DMS53 (cell line): ENCODE measurements around the gene PRKCD.

Experiments
- DNase-seq: peaks from one replicate; lab custom pipeline; 2025; lab: John Stamatoyannopoulos, UW

The PRKCD gene

DNA sequence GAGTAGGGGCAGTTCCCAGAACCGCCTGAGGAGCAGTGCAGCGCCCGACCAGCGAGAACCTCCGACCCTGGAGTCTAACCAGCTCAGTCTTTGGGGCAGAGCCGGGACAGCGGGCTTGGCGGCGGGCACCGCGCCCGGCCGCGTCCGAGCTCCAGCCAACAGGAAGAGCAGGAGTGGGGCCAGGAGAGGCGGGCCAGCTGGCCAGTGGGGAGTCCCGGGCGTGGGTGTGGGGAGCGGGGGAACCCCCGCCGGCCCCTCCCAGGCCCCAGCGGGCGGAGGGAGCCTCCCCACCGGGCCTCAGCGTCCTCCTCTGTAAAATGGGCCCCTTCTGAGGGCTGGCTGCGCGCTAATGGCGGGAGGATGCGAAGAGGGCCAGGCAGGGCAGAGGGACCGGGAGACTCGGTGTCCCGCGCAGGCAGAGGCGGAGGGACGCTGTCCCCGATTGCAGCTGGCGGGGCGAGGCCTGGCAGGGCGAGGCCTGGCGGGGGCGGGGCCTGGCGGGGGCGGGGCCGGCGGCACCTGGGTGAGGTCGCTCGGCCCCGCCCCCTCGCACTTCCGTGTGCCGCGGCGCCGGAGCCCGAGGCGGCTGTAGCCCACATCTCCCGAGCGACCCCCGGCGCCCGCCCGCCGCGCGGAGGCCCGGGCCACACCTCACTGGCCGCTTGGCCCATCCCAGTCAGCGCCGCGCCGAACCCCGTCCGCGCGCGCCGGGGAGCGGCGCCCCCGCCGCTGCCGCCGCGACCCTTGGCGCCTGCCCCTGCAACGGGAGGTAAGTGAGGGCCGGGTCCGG is at the start of gene PRKCD:
PRKCD (plus strand) TSS at position 550 of the 790 bp plus-strand sequence. CDS start 17,214 bp downstream, outside the sequence.
- peak; percentile 78 for DNase-seq

DNA sequence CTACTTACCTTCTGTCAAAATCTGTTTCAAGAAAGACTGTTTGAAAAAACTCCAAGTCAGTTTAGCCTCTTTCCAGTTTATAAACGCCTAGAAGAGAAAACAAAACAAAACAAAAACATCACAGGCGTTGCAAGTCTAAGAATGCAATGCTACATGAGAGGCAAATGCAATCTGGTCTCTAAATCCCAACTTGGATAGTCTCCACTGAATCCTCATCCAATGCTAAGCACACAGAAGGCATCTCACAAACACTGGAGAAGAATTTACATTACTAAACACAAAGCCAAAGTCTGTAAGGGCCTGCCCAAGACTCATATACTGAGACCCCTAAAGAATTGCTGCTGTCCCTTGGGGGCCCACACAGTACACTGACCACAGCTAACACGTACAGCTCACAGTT is 49.2 kb upstream of the PRKCD start:
- no peak for DNase-seq

DNA sequence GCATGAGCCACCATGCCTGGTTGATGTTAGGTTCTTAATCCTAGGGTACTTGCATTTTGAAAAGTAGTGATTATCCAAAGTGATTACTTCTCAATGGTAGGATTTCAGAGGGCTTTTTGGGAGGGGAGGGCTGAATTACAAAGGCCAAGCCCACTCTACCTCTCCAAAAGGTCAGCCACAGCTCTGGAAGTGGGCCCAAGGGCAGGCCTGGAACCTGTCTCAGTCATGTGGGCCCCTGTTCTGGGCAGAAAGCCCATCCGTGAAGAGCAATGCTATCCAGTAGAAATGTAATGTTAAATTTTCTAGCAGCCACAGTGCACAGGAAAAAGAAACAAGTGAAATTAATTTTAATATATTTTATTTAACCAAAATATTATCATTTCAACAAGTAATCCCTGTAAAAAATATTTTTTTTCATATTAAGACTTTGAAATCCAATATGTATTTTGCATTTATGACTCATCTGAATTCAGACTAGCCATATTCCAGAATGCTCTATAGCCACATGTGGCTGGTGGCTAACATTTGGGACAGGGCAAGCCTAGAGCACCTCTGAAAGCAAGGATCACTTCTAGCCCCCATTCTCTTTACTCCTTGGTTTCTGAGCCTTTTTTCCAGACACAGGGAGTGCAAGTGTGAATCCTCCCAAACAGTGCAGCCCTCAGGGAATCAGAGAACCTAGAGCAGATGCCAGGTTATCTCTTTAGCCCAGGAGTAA is 47.6 kb upstream of the PRKCD start:
- DNase-seq: no peak

DNA sequence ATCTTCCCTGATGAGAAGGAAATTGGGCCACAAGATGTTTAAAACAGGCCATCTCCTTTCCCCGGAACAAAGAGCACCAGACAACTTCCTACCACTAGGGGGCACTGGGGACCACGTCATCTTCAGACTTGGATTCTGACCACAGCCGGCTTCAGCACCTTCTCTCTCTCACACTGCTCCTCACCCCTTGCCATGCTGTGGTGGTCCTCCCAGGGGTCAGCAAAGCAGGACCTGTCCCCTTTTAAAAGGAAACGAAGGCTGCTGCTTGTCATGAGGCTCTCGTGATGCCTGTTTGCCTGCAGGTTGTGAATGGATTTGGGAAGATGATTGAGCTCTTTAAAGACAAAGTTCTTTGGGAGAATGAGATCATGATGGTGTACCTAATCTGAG is 47.0 kb upstream of the PRKCD start:
- peak; percentile 65 for DNase-seq

DNA sequence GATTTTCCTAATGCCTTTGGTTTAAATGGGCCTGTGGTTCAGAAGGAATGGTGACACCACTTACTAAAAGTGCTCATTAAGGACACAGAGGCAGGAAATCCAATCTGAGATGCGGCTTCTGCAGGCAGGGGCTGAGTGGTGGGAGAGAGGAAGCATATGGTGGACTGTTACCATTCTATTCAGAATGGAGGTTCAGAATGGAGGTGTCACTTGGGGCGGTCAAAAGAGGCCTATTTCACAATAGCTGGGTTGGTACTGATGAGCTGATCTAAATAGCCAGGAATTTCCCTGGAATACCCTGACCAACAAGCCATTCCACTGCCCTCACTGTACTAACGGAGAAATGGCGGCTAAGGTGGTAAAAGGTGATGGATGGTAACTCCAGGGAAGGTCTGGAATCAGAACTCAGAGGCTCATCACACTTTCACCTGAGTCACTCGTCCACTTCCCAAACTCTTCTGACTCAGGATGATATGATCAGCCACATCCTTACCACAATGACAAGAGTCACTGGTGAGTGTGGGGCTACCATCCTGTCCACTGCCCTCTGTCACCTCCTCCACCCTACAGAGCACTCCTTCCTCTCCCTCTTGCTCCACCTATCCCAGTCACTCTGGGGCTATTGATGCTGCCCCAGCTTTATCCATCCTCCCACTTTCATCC is 46.5 kb upstream of the PRKCD start:
- no peak for DNase-seq

DNA sequence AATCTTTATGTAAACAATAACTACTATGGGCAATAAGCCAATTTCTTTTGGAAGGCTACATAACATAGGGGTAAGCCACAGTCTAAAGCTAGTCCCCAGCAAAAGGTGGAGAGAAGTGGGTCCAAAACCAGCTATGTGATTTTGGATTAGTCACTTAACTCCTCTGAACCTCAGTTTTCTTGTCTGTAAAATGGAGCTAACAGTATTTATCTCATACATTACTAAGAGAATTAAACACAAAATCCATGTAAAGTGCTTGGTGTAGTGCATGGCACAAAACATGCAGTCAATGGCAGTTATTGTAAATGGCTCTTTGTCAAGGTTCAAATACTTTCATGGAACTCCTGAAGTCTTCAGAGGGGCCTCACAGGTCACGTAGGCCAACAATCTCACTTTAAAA is 44.1 kb upstream of the PRKCD start:
- DNase-seq: no peak

DNA sequence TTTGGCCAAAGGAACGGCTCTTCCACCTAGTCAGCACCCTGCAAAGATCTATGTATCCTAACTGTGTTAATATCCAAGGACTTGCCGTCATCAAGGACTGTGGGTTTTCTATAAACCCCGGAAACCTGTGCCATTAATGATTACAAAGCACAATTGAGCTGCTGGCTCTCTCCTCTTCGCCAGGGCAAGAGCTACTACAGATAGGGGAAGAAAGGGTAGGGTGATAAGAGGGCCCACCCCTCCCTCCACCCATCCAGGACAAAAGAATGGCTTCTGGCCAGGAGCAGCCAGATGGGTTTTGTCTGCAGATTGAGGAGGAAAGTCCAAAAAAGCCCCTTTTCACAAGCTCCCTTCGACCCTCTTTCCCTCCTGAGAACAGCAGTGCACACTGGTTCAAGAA is 40.7 kb upstream of the PRKCD start:
- no peak for DNase-seq

DNA sequence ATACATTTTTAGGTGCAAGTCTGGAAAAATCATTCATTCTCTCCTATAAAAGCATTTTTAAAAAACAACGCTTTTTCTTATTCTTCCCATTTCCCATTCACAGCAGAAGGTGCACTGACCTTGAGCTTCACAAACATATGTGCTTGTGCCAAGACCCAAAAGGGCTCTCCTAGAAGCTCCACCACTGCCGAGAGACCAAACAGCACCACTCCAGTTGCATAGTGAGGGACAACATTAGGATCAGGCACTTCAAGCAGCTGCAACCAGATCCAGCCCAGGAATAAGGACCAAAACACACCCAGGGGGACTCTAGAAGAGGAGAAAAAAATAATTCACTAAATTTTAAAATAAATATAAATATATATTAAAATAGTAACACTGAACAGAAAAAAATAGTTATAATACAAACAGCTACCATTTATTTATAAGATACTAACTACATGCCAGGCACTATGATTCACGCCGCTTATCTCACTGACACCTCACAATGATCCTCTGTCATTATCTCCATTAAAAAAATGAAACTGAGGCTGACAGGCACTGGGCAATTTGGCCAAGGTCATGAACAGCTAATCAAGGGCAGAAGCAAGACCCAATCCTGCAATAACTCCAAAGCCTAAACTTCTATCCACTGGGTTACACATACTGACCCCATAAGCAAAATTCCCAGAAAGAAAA is 38.6 kb upstream of the PRKCD start:
- no peak for DNase-seq

DNA sequence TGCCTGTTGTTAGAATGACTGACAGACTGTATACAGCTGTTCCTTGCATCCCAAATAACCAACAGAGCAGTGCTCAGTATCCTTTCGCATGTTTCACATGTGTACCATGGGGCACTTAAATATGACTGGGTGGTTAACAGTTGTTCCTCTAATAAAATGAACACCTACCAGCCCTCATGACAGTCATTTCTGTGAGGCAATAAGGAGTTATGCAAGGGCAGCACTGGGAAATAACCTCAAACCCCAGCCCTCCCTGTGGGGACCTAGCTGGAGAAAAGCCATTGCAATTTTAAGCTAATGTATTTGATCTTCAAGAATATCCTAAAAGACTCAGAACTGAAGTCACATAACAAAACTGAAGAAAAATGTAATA is 38.1 kb upstream of the PRKCD start:
- no peak for DNase-seq

DNA sequence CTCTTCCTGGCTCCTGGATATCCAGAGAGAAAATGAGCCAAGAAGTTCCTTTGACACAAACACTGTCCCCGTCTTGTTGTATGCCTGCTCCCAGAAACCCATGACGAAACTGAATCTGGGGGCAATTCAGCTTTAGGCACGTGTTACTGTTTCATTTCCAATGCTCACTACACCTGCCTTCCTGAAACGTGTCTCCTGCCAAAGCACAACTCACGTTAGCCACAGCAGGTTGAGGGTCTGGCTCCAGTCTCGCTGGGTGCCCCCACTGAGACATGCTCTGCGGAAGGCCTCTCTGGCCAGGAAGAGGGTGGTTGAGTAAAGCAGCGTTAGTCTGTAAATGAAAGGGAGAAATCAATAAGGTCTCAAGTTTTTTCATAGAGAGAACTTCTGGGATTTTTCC is 37.5 kb upstream of the PRKCD start:
- DNase-seq: no peak

DNA sequence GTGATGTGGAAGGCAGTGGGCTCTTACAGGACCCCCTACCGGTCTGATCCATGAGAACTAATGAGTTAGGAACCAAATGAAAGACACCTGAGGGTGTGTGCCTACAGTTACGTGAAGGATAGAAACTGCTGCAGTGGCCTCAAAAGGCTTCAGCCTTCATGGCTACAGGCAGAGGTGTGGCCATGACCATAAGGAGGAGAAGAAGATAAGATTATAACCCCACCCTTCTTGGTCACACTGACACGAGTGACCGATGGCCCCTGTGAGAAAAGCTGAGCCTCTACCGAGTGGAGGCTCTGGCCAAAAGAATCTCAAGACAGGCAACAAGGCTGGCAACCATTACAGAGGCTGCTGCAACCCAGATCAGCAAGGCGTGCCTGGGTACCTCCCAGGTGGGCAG is 37.1 kb upstream of the PRKCD start:
- no peak for DNase-seq

DNA sequence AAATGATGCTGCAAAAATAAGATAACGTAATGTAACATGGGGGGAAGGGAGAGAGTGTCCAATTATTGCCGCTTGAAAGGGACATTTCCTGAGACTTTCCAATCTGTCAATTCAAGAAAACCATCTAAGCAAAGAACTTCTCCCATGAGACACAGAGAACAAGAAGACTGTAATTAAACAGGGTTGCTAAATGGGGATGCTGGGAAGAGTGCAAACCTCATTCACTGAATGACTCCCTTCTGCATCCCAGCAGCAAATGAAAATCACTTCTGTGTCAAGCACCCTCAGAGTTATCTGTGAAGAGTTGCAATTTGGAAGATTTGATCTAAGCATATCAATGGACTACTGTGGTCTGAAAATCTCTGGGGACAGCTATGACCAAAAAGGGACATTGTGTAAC is 34.4 kb upstream of the PRKCD start:
- no peak for DNase-seq

DNA sequence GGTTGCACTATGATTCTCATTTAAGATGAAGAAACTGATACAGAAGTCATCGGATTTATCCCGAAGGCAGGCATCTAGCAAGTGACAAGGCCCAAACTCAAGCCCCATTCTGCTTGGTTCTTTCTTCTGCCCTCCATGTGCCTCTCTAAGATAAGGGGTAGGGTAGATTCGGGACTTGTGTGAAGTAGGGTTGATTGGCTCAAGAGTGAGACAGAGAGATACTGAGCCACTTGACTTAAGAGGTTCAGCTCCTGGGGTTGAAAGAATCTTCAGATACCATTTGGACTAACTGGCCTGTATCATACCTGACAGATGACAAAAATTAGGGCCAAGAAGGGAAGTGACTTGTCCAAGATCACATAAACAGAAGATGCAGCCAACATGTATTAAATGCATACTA is 31.7 kb upstream of the PRKCD start:
- DNase-seq: no peak

DNA sequence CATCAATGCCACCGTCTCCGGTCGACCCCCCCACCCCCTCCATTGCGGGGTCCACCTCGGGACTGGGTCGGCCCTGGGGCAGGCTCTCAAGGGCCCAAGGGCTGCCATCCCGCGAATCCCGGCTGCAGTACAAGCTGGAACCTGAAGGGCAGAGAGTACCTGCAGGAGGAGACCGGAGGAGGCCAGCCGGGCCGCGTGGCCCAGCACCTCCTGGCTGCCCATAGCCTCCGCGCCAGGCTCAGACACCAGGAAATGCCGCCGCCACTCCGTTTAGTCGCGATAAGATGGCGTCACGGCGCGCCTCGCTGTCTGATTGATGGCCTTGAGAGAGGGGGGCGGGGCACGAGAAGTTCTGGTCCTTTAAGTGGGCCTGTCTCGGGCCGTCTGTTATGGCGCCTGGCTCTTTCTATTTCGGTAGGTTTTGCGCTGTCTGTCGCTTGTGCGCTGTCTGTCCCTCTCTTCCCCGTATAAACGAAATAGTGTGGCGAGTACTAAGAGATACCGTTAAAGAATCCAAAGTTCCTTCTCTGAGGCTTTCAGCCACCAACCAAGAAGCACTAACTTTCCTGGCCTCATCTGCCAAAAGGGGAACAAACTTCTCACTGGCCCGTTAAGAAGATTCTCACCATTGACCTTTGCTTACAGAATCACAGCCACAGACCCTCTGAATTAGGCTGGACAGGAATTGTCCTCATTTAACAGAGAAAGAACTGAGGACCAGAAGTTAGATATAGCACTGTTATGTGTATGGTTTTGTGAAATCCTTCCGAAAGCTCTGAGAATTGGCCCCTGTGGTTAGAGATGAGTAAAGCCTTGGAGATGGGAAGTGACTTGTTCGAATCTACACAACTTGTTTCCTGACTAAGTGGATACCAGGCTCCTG is 30.6 kb upstream of the PRKCD start, which contains the start of gene RFT1:
RFT1 (minus strand) TSS at position 257 of the 883 bp plus-strand sequence; CDS start at position 222, 35 bp downstream.
- DNase-seq: peak; percentile 91

DNA sequence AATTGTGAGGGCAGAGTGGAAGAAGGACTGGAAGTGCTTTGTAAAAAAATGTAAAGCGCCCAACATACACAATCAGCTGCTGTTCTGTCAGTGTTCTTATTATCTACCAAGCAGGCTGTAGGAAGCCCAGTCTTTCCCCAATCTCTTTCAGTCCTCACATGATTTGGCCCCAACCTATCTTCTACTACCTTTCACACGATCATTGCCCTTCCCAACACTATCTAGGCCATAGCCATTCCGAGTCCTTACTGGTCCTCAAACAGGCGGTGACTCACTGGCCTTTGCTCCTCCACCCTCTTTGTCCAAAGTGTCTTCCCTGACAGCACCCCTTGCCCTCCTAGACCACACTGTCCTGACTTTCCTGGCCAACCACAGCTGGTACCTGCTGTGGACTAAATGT is 29.9 kb upstream of the PRKCD start:
- no peak for DNase-seq

DNA sequence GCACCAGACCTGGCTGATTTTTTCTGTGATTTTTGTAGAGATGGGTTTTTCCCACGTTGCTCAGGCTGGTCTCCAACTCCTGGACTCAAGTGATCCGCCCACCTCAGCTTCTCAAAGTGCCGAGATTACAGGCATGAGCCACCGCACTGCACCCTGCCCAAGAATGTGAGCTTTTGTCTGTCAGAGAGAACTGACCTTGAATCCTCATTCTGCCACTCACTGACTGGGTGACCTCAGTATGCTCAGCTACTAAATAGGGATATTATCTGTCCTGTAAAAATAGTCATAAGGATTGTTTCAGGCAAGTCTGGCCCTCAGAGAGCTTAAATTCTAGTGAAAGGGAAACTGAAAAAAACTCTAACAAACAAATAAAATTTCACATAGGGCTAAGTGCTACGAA is 28.7 kb upstream of the PRKCD start:
- DNase-seq: no peak

DNA sequence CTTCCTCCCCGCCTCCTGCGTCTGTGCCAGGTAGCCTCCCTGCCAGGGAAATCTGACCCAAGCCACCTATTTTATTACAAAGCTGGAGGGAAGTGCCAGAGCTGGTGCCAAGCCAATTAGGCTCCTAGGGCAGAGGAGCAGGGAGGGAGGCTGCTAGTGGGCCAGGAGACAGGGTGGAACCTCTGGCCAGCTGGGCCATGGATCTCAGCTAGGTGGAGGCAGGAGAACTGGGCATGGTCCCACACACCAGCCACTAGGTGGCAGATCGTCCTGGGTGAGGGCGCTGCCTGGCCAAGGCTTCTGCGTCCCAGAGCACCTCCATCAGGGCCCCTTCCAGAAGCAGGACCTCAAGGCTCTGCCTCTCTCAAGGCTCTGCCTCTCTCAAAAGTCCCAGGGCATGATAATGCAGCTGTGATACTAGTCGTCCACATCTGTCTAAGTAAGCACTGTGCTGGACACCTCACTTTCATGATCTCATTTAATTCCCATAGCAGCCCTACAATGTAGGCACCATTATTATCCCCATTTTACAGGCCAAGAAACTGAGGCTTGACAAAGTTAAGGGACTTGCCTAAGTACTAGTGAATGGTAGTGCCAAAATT is 26.3 kb upstream of the PRKCD start:
- peak; percentile 72 for DNase-seq

DNA sequence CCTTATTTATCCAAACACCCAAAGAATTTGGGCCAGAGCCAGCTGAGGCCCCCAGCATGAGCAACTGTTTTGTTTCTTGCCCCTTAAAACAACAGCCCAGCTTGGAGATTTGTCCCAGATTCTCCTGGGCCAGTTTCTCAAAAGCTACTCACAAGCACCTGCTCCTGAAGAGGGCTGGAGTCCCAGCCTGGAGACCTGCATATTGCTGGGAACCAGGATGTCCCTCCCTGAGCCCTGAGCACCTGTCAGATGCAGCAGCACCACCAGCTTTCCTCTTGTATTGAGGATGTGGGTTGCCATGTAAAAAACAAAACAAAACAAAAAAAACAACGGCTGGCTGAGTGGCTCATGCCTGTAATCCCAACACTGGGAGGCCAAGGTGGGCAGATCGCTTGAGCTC is 23.8 kb upstream of the PRKCD start:
- peak; percentile 80 for DNase-seq

DNA sequence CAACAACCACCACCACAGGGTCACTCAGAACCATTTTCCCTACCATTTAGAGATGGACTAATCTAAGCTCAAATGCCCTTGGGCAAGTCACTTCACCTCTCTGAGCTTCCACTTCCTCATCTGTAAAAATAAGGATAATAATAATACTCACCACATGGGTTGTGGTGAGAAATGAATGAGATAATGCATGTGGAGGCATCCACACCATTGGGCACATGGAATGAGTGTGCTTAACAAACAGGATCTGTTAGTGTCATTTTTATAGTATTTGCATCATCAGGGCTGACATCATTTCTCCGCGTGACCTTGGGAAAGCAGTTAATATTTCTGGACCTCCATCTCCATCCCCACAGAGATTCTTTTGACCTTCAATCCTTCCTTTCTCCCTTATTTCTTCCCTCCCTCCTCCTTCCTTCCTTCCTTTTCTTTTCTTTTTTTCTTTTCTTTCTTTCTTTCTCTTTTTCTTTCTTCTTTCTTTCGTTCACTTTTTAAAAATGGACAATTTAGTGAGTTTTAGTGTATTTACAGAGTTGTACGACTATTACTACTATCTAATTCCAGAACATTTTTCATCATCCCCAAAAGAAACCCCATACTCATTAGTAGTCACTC is 23.1 kb upstream of the PRKCD start:
- peak; percentile 31 for DNase-seq
